Kasumi-1 (cell line): ENCODE results near the gene ITGB4.
"Not testable (repeated sequence)": the region's sequence is repeated elsewhere in the genome, so short reads cannot be mapped to it uniquely, and the experiment has no call there.

Experiments
- DNase-seq, 2 experiments: peaks; one replicate each; lab custom pipeline; 2025; lab: John Stamatoyannopoulos, UW

The ITGB4 gene

DNA sequence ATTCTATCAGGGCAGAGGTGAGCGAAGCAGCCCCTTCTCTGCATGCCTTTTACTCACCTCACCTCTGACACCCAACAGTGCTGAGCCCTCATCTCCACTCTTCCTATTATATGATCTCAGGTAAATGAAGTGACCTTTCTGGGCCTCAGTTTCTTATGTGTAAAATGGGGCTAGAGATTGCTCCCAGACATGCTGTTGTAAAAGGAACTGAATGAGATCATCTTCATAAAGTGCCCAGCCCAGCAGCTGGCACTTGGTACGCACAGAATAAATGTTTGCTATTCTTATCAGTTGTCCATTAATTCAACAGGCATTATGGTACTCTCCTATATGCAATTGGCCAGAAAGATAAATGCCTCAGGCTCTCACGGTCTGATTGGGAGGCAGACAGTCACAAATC is 48.3 kb downstream of the ITGB4 start:
- DNase-seq = no peak

DNA sequence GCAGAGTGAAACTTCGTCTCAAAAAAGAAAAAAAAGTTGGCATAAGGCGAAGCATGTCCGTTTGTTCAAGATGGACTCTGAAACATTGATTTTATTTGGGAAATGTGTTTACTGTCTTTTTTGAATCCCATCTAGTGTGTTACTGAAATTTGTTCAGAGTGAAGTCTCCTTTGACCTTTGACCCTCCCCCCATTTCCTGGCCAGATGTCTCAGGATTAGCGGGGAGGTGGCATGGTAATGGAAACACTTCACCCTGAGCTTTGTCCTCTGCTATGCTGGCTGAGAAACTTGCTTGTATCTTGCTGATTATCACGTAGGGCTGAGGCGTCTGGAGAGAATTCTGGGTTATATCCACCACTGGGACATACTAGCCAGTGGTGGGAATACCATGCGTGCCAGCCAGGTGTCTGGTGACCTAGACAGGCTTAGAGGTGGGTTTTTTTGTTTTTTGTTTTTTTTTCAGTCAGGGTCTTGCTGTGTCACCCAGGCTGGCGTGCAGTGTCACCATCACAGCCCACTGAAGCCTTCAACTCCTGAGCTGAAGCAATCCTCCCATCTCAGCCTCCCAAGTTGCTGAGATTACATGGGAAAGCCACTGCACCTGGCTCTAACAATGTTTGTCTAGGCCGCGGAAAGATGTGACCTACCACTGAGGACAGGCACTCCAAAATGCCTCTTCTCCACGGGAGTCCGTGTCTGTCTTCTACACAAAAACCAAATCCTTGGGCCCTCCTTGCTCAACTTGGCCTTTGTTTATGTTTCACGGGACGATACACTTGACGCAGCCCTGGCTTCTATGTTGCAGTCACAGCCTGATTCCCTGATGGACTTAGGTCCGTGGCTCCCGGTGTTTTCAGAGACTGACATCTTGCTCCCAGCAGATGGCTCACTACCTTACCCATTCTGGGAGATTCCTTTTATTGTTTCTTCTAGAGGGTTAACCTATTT is 50.3 kb downstream of the ITGB4 start:
- DNase-seq = peak in 1 of 2 experiments; percentile 32

GRCh38 chr17:75773121-75773807 is 52.0 kb downstream of the ITGB4 start:
- no peak for DNase-seq

DNA sequence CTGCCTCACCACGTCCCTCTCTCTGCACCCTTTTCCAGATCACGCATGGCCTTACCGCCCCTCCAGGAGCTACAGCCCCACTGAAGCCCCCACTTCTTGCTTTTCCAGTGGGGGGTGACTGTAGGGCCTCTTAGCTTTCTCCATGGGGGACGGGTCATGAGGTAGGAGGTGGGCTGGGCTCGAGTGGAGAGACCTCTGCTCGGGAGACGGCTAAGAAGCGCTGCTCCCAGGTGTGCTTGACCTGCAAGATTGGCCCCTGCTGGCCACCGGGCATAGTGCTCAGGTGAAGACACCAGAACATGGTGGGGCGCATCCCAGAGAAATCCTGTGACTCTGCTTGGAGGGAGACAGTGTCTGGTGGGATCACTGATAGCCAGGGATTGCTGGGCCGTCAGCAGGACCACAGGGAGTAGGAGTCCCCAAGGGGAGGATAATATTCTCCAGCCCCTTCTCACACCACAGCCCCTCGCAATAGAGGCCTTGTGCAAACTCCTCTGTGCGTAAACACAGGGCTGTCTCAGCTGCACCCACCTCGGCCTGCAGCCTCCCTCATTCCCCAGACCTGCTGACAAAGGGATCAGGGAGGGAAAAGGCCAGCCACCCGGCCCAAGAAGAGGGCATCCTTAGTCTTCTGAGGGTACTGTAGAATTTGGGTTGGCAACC is 52.7 kb downstream of the ITGB4 start:
- no peak for DNase-seq

DNA sequence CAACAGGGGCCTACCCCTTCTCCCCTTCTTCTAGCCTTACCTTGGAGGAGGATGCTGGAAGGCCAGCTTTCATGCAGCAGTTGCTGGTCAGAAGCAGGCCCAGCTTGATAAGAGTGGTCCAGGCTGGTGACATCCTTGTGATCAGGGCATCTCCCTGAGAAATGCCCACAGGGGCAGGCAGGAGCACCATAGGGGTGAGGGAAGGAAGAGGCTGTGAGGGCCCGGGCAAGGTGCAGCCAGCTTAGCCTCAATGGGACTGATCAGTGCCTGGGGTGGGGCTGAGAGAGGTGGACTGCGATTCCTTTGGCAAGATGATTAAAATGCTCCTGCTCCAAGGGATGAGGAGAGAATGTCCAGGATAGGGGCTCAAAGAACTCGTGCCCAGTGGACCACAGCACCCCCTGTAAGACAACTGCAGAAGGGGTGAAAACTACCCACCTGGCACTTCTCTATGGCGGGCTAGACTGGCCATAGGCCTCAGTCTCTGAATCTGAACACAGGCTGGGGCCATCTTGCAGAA is 53.3 kb downstream of the ITGB4 start:
- DNase-seq = no peak

DNA sequence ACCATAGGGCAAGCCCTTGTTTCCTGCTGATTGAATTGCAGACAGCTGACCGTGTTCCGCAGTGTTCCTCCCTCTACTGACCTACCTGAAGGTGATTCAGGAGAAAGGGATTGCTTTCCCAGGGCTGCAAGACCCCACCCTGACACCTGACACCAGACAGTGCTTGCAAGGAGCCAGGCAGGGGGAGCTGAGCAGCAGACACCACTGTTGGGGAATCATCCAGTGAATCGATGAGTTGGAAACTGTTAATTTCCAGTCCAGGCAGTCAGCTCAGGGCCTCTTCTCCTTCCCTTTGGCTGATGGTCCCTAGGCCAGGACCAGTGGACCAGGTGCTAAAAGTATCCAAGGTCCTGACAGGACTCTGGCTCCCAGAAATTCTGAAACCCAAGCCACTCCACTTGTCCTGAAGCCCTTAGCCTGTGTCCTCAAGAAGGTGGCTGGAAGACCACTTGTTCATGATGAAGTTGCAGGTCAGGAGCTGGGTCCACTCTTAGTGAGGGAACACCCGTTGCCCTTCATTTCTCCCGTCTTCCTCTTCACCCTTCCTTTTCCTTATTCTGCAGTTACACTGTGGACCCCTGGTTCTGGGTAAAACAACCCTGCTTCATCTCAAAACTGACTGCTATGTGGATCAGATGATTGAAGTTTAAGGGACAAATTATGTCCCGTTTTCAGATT is 53.9 kb downstream of the ITGB4 start:
- DNase-seq = no peak

DNA sequence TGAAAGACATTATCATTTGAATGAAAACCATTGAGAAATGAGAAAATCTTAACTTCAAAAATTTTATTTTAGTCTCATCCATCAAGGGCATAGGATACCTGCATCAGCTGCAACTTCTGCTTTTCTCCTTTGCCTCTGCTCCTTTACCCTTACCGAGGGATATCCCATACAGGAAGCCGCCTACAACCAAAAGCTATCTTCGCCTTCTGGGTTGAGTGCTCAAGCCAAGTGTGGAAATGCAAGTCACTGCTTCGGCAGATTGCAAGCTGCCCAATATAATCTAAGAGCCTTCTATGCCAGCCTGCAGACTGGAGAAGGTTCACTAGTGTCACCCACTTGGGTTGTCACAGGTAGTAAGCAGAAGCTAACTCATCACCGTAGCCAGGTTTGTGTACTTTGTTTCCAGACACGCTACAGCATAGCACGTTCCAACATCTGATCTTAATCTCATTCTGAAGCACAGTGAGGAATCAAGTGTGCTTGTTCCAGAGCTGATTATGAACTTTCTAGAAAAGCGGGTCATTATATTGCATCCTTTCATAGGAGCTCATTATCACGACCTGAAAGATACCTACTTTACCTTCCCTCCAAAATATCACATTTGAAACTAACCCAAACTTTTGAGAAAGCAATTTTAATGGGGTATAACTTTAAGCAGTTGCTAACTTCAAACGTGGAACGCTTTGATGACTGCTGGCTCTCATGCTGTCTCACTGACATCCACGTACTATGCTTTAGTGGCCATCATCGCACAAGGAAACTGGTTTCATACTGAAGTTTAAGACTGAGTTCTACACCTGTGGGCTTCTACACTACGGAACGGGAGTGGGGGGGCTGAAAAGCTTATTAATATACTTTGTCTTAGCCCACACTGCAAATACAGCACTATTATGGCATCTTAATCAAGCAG is 55.4 kb downstream of the ITGB4 start:
- peak; percentile 80 to 90 for DNase-seq

DNA sequence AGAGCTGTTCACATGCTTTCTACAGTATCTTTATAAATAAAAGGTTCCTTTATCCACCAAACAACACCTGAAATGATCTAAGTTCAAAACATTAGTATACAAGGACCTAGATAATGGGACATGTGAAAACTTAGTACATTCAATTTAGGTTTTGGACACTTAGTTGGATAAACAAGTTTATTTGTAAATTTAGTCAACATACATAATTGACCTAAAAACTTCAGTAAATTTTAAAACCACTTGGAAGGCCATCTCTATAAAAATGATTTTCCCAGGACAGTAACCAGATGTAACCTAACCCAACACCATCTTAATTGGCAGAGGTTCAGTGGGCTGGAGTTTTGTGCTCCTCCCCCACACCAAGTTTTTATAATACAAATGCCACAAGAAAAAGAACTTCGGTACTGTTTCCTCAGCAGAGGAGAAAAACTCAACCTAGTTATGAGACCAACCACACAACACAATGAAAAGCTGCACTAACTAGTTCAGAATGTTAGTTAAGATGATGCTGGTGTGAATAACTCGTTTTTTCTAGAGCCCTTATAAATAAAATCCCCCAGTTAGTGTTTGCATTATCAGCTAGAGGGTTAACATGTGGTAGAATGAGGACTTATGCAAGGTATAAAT is 56.1 kb downstream of the ITGB4 start:
- DNase-seq = no peak

DNA sequence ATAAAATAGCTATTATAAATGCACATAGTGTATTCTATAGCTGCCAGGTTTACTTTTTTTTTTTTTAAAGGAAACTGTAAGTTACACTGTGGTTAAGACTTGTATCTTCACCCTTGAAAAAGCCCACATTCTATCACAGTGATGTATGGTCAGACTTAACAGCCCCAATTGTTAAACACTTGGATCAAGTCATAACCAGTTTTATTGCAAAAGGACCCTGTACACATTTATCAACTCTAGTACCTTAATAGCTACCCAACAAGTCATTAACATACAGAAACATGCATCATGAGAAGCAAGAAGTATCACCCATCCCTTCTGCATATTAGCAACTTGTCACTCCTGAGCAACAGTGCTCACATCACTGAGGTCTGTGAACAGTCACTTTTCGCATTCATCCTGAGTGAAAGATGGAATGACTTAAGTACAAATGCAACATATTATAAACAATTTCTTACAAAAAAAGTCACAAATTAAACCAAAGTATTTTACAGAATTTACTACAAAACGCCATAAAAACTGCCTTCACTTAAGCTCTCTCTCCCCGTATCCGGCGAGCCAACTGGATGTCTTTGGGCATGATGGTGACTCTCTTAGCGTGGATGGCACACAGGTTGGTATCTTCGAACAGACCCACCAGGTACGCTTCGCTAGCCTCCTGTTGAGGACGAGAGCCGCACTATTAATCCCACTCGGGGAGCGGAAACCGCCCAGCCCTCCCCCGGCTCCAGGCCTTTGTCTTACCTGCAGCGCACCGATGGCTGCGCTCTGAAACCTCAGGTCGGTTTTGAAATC is 57.0 kb downstream of the ITGB4 start:
- DNase-seq = not testable (repeated sequence)

DNA sequence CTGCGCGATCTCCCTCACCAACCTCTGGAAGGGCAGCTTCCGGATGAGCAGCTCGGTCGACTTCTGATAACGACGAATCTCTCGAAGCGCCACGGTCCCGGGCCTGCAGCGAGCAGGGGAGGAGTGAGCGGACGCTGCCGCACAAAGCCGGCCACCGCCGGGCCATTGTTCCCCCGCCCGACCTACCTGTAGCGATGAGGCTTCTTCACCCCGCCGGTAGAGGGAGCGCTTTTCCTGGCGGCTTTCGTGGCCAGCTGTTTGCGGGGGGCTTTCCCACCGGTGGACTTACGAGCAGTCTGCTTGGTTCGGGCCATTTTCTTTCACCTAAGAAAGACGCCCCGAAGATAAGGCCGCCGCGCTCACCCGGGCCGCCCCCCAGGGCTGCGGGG is 57.6 kb downstream of the ITGB4 start:
- DNase-seq = peak; percentile 73 to 82

DNA sequence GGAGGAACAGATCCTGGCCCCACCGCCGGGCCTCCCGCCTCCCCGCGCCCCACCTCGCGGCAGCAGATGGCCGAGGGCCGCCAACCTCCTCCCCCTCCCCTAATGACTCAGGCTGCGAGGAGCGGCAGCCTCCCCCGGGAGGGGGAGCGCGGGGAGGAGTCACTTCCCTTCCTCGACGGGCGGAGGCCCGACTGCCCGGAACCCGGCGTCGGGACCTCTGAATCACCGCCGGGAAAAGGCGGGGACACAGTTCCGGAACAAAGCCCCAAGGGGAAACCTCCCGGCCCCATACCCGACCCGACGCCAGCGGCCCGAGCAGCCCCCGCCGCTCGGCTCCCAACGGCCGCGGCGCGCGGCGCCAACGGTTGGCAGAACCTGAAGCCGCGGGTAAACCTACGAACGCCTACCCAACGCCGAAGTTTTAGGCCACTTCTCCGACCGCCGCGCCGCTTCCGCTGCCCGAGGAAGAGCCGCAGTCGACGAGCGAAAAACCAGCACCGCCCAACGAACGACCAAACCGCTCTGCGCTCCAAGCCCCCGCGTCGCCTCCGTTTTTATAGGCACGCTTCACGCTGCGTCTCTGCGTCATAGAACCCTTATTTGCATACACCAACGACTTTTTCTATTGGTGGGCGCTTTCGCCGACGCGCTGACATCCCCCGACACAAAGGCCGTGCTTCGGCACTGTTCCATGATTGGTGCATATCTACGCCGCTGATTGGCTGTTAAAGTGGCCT is 58.2 kb downstream of the ITGB4 start:
- peak; percentile 100 for DNase-seq

DNA sequence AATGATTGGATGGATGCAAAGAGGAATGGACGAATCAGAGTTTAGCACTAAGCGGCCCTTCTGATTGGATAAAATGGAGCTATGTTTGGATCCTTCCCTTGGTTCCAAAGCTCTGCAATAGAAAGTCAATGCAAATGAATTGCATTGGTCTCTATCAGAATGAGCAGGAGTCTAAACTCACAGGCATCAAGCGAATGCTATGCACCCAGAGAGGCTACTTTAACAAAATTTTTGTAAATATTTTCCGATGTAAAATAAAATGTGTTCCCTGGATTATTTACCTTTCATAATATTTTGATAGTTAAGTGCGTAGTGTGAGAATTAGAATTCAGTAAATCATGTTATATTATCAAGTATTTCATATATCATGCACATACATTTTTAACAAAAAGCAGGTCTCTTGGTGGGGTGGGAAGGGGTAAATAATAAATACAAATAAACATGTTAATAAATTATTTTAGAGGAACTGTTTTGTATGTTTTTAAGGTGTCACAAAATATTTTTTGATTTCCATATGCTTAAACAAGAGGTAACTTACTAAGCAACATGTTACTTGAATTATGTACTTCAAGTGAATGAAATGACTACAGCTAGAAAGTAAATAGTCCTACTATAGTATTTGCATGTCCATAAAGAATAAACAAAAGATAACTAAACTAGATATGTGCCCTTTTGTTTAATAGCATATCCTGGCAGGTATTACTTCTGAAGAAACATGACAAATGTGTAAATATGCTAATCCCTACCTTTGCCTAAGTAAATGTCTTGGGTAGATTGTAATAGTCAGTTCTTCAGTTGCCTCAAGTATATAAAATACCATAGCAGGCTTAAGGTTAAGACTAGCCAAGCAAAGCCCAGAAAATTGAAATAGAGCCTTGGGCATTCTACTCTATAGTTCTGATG is 59.0 kb downstream of the ITGB4 start:
- no peak for DNase-seq

DNA sequence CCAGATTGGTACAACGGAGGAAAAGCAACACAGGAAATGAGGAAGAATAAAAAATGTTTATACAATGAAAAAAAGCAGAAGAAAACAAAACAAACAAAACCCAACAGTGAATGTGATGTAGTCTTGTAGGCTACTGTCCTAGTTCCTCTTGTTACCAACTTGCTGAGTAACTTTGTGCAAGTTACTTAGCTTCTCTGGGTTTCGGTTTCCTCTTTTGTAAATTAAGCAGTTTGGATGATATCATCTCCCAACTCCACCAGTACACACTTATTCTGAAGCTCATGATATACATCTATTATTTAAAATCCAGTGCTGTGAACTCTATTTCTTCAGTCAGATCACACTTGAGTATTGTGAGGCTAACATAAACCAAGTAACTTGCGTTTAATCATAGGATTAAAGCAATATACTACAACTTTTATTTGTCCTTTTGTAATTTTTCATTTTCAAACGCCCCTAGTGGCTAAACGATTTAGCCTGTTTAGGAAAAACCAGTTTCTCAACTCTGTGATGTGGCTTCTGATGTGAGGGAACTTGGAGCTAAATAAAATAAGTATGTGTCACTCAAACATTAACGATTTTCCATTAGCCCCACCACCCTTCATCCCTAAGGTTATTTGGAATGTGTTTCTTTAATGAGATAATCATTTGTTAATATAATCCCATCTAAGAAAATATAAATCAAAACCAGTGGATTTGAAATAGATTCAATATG is 62.0 kb downstream of the ITGB4 start:
- DNase-seq = peak; percentile 97 to 99

- DNase-seq = no peak
These were observed 62.7 kb downstream of the ITGB4 start for GRCh38 chr17:75783803-75784472.

DNA sequence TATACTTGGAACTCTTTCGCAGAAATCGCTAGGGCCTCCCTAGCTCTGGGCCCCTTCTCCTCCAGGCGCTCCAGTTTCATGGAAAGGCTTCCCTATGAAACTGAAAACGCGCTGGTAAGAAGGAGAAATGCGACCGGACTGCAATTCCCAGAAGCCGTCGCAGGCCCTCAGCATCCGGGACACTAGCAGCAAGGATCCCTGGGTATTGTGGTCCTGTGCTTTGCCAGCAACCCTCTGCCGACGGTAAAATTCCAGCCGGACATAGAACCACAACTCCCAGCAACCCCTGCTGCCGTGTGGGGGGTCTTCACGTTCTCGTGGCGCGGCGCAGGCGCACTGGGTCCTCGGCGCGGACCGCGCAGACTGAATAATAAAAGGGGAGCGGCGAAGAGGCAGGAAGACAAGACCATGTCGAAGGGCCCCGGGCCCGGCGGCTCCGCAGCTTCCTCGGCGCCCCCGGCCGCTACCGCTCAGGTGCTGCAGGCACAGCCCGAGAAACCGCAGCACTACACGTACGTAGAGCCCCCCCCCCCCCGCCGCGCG is 63.3 kb downstream of the ITGB4 start, which contains the start of gene UNK:
Gene UNK, plus strand, starts transcription at position 334 of the 543 bp plus-strand sequence. Its CDS starts 75 bp downstream, at position 409.
- DNase-seq = peak; percentile 100
